ENCODE data around the gene MID1. TPM values are rescaled to one million over a fixed set of nuclear protein-coding genes. Genes with fewer than 3 reads are reported as not detected.

MID1 gene
- total RNA-seq, 1 experiment from 2014 or later = 79.5 TPM

DNA sequence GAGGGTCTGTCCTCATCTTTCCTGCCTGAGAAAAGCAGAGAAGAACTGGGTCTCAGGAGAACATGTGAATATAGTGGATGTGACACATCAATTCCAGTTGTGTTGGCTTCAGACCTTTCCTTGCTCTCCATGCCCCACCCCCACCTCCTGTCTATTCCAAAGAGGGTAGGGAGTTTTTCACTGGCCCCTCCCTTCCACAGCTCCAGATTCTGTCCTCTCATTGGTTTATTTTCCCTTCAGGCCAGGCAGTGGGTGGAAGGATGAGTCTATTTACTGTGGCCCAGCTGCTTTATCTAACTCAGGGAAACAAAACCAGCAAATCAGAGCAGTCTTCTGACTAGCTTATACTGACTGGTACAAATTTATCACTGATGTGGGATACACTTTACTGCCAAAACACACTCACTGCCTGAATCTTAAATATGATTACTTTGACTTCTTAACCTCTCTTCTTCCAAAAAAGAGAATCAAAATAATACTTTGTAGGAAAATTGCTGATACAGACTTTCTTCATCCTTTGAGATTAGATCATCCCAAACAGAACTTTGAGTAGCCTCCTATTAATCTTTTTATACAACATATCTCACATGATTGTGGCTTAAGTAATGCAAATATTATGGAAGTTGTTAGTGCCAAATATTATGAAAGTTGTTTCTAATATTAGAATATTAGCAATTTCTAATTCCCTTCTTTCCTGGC, 221.2 kb downstream of the MID1 start:
- POLR2A ChIA-PET (ENCODE audit: unreplicated experiment) = no interaction called here

DNA sequence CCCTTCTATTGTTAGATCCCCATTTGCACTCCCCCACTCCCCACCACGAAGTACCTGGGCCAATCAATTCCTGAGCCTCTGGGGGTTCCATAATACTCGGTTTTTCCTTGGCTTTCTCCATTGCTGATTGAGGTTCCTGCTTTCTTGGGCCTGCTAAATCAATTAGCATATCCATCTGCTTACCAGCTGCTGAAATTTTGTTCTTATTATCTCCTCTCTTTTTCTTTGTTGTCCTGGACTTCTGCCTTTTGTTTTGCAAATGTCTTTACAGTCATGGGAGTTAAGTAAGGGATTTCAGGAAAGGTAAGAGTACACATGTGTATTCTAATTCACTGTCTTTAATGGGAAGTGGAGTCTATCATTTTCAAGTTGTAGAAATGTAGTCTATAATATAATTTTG, 222.2 kb downstream of the MID1 start:
- Histone ChIP-seq H3K4me2 (no peak overlapping the region), H3K4me3 (no peak overlapping the region), H3K9me2 (ENCODE audit: insufficient read depth) (no peaks in the 10 kb centered on the region), H3K4me1 (replicated peaks; ENCODE audit: insufficient read depth) (no peaks in the 10 kb centered on the region), H3K27me3 (ENCODE audit: insufficient read depth, low read depth) (no peaks in the 10 kb centered on the region), H4K20me1 (ENCODE audit: insufficient read depth) (no peaks in the 10 kb centered on the region), H2AFZ (no peak overlapping the region), H3K9me3 (ENCODE audit: insufficient read depth, low read depth) (no peaks in the 10 kb centered on the region), H3F3A (ENCODE audit: insufficient read depth, low read depth) (no peaks in the 10 kb centered on the region), H3K79me2 (ENCODE audit: low read depth) (no peaks in the 10 kb centered on the region), H3K27ac (no peak overlapping the region), H3K36me3 (ENCODE audit: low read depth) (no peaks in the 10 kb centered on the region)
- intact Hi-C loops (cut with micrococcal nuclease; ENCODE audit: unreplicated experiment) = no loop called here
- BruUV-seq (replicated peaks) = no TSS peak
- DNase-seq = no peak
- ChIA-PET CTCF (no interaction called here), POLR2A (ENCODE audit: unreplicated experiment) (no interaction called here)
- TF ChIP-seq, protein P1, sequence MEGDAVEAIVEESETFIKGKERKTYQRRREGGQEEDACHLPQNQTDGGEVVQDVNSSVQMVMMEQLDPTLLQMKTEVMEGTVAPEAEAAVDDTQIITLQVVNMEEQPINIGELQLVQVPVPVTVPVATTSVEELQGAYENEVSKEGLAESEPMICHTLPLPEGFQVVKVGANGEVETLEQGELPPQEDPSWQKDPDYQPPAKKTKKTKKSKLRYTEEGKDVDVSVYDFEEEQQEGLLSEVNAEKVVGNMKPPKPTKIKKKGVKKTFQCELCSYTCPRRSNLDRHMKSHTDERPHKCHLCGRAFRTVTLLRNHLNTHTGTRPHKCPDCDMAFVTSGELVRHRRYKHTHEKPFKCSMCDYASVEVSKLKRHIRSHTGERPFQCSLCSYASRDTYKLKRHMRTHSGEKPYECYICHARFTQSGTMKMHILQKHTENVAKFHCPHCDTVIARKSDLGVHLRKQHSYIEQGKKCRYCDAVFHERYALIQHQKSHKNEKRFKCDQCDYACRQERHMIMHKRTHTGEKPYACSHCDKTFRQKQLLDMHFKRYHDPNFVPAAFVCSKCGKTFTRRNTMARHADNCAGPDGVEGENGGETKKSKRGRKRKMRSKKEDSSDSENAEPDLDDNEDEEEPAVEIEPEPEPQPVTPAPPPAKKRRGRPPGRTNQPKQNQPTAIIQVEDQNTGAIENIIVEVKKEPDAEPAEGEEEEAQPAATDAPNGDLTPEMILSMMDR (conservative IDR thresholded peaks at IDR 0.05) = no peak
- no peak for TF ChIP-seq EZH2 (IDR thresholded peaks at IDR 0.05; ENCODE audit: low read depth)

More for the DNA sequence above, 221.2 kb downstream of the MID1 start:
- Histone ChIP-seq H3K36me3 (ENCODE audit: low read depth) (no peaks in the 10 kb centered on the region), H4K20me1 (ENCODE audit: insufficient read depth) (no peaks in the 10 kb centered on the region), H3K9me3 (ENCODE audit: insufficient read depth, low read depth) (no peaks in the 10 kb centered on the region), H3K4me3 (no peak overlapping the region), H3K27me3 (ENCODE audit: insufficient read depth, low read depth) (no peaks in the 10 kb centered on the region), H3F3A (ENCODE audit: insufficient read depth, low read depth) (no peaks in the 10 kb centered on the region), H3K27ac (no peak overlapping the region), H3K4me2 (no peak overlapping the region), H3K4me1 (replicated peaks; ENCODE audit: insufficient read depth) (no peaks in the 10 kb centered on the region), H3K9me2 (ENCODE audit: insufficient read depth) (no peaks in the 10 kb centered on the region), H2AFZ (no peak overlapping the region), H3K79me2 (ENCODE audit: low read depth) (no peaks in the 10 kb centered on the region)
- intact Hi-C loops (cut with micrococcal nuclease; ENCODE audit: unreplicated experiment) = no loop called here
- BruUV-seq (replicated peaks) = no TSS peak
- no peak for DNase-seq
- TF ChIP-seq, protein P1 (conservative IDR thresholded peaks at IDR 0.05) = no peak
- TF ChIP-seq EZH2 (IDR thresholded peaks at IDR 0.05; ENCODE audit: low read depth) = no peak
- CTCF ChIA-PET = no interaction called here

DNA sequence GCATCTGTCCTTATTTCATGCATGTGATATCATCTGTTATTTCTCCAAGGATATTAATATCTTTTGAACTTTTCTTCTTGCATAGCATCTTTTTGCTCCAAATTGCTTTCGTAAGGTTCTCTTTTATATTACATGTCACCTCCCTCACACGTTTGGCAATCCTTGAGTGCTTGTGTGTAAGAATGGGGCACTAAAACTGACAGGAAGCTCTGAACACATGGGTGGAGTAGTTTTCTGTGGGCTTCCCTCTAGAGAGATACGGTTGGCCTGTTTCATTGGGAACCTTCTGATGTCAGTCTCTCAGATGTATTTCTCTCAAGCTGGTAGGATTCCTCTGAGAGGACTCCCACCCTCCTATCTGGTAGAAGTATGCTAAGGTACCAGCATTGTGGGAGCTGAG, 223.0 kb downstream of the MID1 start:
- Histone ChIP-seq H4K20me1 (ENCODE audit: insufficient read depth) (no peaks in the 10 kb centered on the region), H3K27ac (no peak overlapping the region), H3K4me2 (no peak overlapping the region), H3K36me3 (ENCODE audit: low read depth) (no peaks in the 10 kb centered on the region), H3K9me2 (ENCODE audit: insufficient read depth) (no peaks in the 10 kb centered on the region), H3K4me1 (replicated peaks; ENCODE audit: insufficient read depth) (no peaks in the 10 kb centered on the region), H3K4me3 (no peak overlapping the region), H3F3A (ENCODE audit: insufficient read depth, low read depth) (no peaks in the 10 kb centered on the region), H3K27me3 (ENCODE audit: insufficient read depth, low read depth) (no peaks in the 10 kb centered on the region), H2AFZ (no peak overlapping the region), H3K9me3 (ENCODE audit: insufficient read depth, low read depth) (no peaks in the 10 kb centered on the region), H3K79me2 (ENCODE audit: low read depth) (no peaks in the 10 kb centered on the region)
- BruUV-seq (replicated peaks) = no TSS peak
- intact Hi-C loops (cut with micrococcal nuclease; ENCODE audit: unreplicated experiment) = no loop called here
- ChIA-PET CTCF (no interaction called here), POLR2A (ENCODE audit: unreplicated experiment) (no interaction called here)
- TF ChIP-seq EZH2 (IDR thresholded peaks at IDR 0.05; ENCODE audit: low read depth) = no peak
- TF ChIP-seq, protein P1 (conservative IDR thresholded peaks at IDR 0.05) = no peak
- DNase-seq = no peak

Data from PC-9 (cell line).